Thymus (tissue), 11 donors: ENCODE data around the gene CD28. TPM values are rescaled to one million over a fixed set of nuclear protein-coding genes. Genes with fewer than 3 reads are reported as not detected.

Experiments
- DNase-seq, 9 donors: peaks; one replicate each; pipeline ENCODE4 v3.0.0-alpha.2; 2013; ENCODE audit warnings: low spot score in 9 of 9, low read depth in 6 of 9, missing footprints in 1 of 9
- H3K27ac ChIP-seq, 2 donors: one replicate each; pipeline ENCODE4 v1.5.1; 2013; ENCODE audit warnings: control low read depth in 1 of 2, low read depth in 1 of 2, low read length in 1 of 2, mild to moderate bottlenecking in 1 of 2, moderate library complexity in 1 of 2
- H3K27me3 ChIP-seq, 2 donors: one replicate each; pipeline ENCODE4 v1.5.1; 2013; ENCODE audit warnings: low read length in 1 of 2; ENCODE audit not compliant: control insufficient read depth in 2 of 2, insufficient read depth in 1 of 2
- H3K36me3 ChIP-seq, 2 donors: one replicate each; pipeline ENCODE4 v1.5.1; 2013; ENCODE audit warnings: low read length in 1 of 2, mild to moderate bottlenecking in 1 of 2, moderate library complexity in 1 of 2; ENCODE audit not compliant: control insufficient read depth in 2 of 2, insufficient read depth in 2 of 2
- H3K4me1 ChIP-seq, 2 donors: one replicate each; pipeline ENCODE4 v1.5.1; 2013; ENCODE audit warnings: low read length in 2 of 2; ENCODE audit not compliant: control insufficient read depth in 2 of 2, insufficient read depth in 2 of 2
- H3K4me3 ChIP-seq, 2 donors: one replicate each; pipeline ENCODE4 v1.5.1; 2013; ENCODE audit warnings: low read length in 2 of 2, control low read depth in 1 of 2, mild to moderate bottlenecking in 1 of 2
- H3K9me3 ChIP-seq, 2 donors: one replicate each; pipeline ENCODE4 v1.5.1; 2013; ENCODE audit warnings: low read length in 1 of 2, mild to moderate bottlenecking in 1 of 2; ENCODE audit not compliant: control insufficient read depth in 2 of 2, insufficient read depth in 1 of 2
- WGBS: extraction: QIAGEN DNeasy Blood & Tissue Kit; methylation state at CpG from one replicate; pipeline ENCODE4 v1.1.7; 2013; 5-methylcytosine and 5-hydroxymethylcytosine counted together
- polyA plus RNA-seq: library from polyadenylated mRNA; stranded (reverse); fragments of 200-250 nt; gene quantifications from one replicate; pipeline ENCODE4 v1.2.3, GENCODE V29; 2013
- total RNA-seq: library from RNA; stranded (reverse); fragments of 120-200 nt; gene quantifications from one replicate; pipeline ENCODE4 v1.2.4, GENCODE V29; 2013
- donor health status: healthy.

Gene CD28
- total and polyA plus RNA-seq, 2 donors: 27.2 to 42.8 TPM

DNA sequence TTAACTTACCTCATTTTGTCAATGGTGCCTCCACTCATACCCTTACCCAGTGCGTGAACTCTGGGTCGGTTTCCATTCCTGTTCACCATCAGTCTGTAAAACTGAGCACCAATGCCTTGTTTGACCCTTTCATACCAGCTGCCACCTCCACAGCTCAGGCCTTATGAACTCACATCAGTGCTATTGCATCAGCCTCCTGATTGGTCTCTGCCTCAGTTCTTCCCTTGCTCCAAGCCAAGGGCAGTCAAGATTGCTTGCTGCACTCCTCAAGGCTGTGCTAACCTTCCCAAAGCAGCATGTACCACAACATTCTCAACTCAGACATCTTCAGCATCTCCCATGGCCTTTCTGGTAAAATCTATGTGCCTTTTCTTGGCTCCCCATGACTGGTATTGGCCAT lies 9.3 kb downstream of the CD28 start:
- peaks cover 31 to 69% of the 10 kb centered on the region in 2 donors for H3K4me1 ChIP-seq
- no peaks in the 10 kb centered on the region for H3K9me3 ChIP-seq
- H3K4me3 ChIP-seq: no peak overlapping the region
- DNase-seq: no peak
- WGBS: 97% methylated on average over 2 of the region's 2 CpGs
- no peaks in the 10 kb centered on the region for H3K27me3 ChIP-seq
- H3K27ac ChIP-seq: peak overlapping the region in 1 of 2 donors; percentile 11
- H3K36me3 ChIP-seq: peaks cover 5 to 39% of the 10 kb centered on the region in 2 donors

DNA sequence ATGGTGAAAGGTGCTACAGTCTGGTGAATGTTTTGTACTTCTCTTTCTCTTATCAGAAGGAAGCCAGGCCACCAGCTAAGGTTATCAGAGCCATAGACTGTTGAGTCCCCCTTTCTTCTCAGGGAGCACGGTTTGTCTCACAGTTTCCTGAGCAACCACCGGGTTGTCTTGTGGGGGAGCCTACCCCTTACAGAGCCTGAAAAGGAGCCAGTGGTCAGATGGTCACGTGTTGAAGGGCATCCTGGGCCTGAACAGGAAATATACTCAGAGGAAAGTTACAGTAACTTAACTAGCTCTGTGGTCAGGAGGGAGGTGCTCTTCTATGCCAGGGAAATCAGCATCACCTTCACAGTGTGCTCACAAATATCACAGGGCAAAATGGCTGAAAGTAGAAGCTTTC lies 11.6 kb downstream of the CD28 start:
- Histone ChIP-seq H3K4me3 (no peak overlapping the region), H3K36me3 (peaks cover 5 to 34% of the 10 kb centered on the region in 2 donors), H3K4me1 (peaks cover 39 to 72% of the 10 kb centered on the region in 2 donors), H3K27me3 (no peaks in the 10 kb centered on the region), H3K9me3 (no peaks in the 10 kb centered on the region), H3K27ac (peak overlapping the region; percentile 80 to 84)
- WGBS: 3% methylated on average over 3 of the region's 3 CpGs
- peak in 1 of 9 donors; percentile 75 for DNase-seq

DNA sequence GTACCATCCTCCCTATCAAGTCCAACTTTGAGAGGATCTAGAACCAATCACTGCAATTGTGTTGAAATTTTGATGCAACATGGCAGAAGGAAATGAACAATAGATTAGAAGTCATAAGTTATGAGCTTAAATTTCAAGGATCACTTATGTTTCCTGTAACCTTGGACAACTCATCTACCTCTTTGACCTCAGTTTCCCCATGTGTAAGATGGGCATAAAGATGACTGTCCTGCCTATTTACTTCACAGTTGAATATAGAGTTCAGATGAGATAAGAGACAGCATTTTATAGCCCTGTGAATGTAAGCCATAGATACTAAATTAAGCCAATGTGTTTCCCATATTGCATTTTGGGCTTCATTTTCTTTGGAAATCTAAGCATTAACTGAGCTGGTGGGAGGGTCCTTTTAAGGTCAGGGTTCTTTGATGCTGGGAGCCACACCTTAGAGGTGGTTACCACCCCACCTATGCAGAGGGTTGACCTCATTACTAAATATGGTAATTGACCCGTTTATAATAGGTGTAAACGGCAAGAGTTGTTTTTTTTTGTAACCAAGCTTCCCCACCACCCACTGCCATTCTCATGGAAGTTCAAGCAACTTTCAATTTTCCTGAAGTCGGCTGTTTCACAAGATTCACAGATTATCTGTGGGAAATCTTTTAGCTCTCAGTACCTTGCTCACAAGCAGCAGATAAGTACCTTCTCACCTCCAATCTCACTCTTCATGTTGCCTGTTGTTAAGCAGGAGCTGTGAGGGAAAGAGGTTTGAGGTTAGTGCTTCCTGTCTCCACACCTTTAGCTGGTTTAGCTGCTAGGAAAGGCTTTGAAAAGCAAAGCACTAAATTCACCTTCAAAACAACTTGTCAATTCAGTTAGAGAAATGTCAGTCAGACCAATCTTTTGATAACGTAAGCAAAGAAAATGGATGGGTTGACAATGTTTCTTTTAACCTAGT lies 13.3 kb downstream of the CD28 start:
- Histone ChIP-seq H3K27me3 (no peaks in the 10 kb centered on the region), H3K27ac (peak overlapping the region; percentile 84 to 91), H3K36me3 (peaks cover 5 to 27% of the 10 kb centered on the region in 2 donors), H3K4me3 (peak overlapping the region in 1 of 2 donors; percentile 23), H3K4me1 (peaks cover 29 to 58% of the 10 kb centered on the region in 2 donors), H3K9me3 (no peaks in the 10 kb centered on the region)
- WGBS: 6% methylated on average over 4 of the region's 4 CpGs
- DNase-seq: peak in 6 of 9 donors; percentile 63 to 92 (median 80)

DNA sequence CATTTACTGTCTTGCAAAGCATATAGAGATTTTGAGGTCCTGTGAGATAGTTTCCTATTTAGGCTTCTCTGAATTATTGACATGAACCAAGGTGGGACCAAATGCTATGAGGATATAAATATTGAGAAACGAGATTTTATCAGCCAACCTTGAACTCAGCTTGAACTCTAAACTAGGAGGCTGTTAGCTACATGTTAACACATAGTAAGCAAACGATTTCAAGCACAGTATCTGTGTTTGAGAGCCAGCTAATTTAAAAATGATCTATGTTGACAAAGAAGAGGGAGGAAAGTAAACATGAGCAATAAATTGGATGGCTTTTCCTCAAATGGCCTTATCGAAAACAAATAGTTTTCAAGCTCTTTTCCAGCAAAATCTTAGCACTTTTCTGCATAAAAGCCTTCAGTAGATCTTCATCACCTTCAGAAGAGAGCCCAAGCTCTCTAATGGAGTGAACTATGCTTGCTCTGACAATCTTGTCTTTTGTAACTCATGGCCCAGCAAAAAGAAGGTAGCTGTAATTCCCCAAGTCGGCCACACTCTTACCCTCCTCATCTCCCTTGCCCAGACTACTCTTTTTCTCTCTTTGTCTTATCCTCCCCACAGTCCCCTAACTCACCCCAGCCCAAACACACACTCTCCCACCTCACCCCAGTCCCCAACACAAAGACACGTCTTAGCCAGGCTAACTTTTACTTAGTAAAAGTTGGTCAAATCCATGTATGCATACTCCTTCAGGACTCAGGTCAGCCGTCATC lies 14.7 kb downstream of the CD28 start:
- peak in 1 of 9 donors; percentile 49 for DNase-seq
- Histone ChIP-seq H3K27ac (peak overlapping the region; percentile 84), H3K9me3 (no peaks in the 10 kb centered on the region), H3K4me1 (peaks cover 28 to 48% of the 10 kb centered on the region in 2 donors), H3K4me3 (no peak overlapping the region), H3K36me3 (peaks cover 0 to 19% of the 10 kb centered on the region in 2 donors), H3K27me3 (no peaks in the 10 kb centered on the region)
- WGBS: 71% methylated on average over 6 of the region's 6 CpGs

DNA sequence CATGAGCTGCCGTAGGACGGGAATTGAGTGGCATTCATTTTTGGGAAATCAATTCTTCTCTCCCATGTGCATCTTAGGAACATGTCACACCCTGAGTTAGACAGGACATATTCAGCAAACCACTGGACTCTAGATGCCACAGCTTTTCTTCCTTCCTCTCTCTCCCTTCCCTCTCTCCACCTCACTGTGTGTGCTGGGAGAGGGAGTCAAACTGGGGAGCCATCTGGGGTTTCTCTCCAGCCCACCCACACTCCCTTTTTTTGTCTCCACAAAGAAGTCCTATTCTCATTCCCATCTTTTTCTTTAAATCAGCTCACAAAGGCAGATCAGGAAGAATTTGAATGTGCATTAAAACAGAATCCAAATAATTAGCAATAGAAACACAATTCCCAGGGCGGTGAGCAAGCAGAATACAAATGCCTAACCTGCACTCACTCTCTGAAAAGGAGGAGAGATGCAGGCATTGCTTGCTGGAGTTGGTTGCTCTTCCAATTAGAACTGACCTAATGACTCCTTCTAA lies 15.4 kb downstream of the CD28 start:
- WGBS: 92% methylated on average over 3 of the region's 3 CpGs
- Histone ChIP-seq H3K9me3 (no peaks in the 10 kb centered on the region), H3K4me1 (peaks cover 28 to 44% of the 10 kb centered on the region in 2 donors), H3K4me3 (no peak overlapping the region), H3K36me3 (peaks cover 0 to 24% of the 10 kb centered on the region in 2 donors), H3K27ac (peak overlapping the region; percentile 84), H3K27me3 (no peaks in the 10 kb centered on the region)
- DNase-seq: no peak

DNA sequence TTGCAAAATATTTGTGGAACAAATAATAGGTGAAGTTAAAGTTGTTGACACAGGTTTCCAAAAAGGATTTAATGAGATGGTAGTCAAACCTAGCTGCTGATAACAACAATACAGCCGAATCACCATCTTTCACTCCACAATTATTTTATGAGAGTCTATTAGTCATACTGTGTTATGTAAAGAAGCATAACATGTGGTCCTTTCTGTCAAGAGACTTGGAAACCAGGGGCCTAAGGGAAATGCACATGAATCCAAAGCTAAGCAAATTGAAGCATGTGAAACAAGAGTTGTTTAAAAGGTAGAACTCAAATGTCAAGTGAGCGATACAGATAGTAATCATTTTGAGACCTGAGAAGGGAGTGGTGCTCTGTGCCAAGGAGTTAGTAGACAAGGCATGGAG lies 16.0 kb downstream of the CD28 start:
- Histone ChIP-seq H3K27me3 (no peaks in the 10 kb centered on the region), H3K4me1 (peaks cover 25 to 38% of the 10 kb centered on the region in 2 donors), H3K36me3 (peaks cover 0 to 26% of the 10 kb centered on the region in 2 donors), H3K4me3 (no peak overlapping the region), H3K9me3 (no peaks in the 10 kb centered on the region), H3K27ac (peak overlapping the region; percentile 8 to 52)
- 91% methylated on average over 2 of the region's 2 CpGs for WGBS
- no peak for DNase-seq

DNA sequence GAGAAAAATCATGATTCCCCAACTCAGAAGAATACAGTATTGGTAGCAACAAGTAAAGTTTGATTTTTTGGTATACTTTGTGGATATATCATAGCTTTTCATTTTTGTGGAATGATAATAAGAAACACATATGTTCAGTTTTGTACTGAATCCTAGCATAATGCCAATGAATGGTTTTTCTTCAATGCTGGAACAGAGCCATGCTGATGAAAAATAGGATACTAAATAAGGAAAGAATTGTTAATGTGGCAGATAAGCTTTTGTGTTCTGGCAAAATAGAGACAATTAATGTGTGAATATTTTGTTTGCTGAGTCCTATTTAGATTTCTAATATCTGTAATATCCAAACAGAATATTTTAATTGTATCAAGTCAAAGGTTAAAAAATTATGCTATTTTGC lies 21.9 kb downstream of the CD28 start:
- H3K4me1 ChIP-seq: peaks cover 16 to 32% of the 10 kb centered on the region in 2 donors
- H3K4me3 ChIP-seq: no peak overlapping the region
- no peak overlapping the region for H3K27ac ChIP-seq
- no peaks in the 10 kb centered on the region for H3K9me3 ChIP-seq
- no peak for DNase-seq
- no peaks in the 10 kb centered on the region for H3K27me3 ChIP-seq
- peaks cover 0 to 65% of the 10 kb centered on the region in 2 donors for H3K36me3 ChIP-seq

DNA sequence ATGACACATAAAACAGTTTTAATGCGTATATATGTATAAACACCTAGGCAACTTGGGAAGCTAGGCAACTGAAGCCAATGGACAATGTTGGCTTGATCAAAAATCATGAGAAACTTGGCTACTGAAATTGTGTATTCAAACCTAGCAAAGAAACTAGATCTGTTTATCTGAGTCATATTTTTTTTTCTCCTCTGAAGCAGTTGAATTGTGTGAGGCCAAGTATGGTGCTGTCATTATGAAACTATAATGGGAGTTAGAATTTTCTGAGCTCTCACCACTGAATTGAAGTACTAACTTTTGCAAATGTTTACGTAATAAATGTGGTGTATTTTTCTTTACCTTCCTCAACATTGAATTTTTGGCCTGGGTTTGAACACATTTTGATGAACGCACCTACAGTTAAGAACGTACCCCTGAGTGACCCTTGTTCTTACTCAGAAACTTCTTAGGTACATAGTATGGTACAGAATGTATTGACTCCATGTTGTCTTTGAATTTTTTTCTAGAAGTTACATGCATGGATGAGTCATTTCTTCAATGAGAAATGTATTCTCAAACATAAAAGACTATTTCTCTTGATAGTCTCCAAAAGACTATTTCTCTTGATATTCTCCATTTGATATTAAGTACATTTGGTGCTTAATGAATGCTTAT lies 23.8 kb downstream of the CD28 start:
- H3K27me3 ChIP-seq: no peaks in the 10 kb centered on the region
- no peak overlapping the region for H3K4me3 ChIP-seq
- peaks cover 16 to 34% of the 10 kb centered on the region in 2 donors for H3K4me1 ChIP-seq
- 93% methylated on average over 4 of the region's 4 CpGs for WGBS
- peaks cover 5 to 84% of the 10 kb centered on the region in 2 donors for H3K36me3 ChIP-seq
- H3K27ac ChIP-seq: no peak overlapping the region
- H3K9me3 ChIP-seq: peaks cover 0 to 3% of the 10 kb centered on the region in 2 donors
- DNase-seq: no peak
